Activated CD4-positive, alpha-beta memory T cell treated with anti-CD3 and anti-CD28 coated beads for 36 hours (primary cell): ENCODE measurements around the gene RNF169. TPM values are rescaled to one million over a fixed set of nuclear protein-coding genes. Genes with fewer than 3 reads are reported as not detected.

Source experiments
- CTCF ChIA-PET: fragments of 350-600 bp; sonication (Branson Sonifier 250); formaldehyde crosslinking; loops from one replicate; lab custom pipeline; 2021; ENCODE audit warnings: antibody characterized with exemption, inconsistent platforms; lab: Charles Lee
- POLR2A ChIA-PET: fragments of 350-600 bp; sonication (Branson Sonifier 250); formaldehyde crosslinking; loops from one replicate; lab custom pipeline; 2021; ENCODE audit warnings: antibody characterized with exemption; lab: Charles Lee
- DNase-seq: peaks from one replicate; pipeline ENCODE4 v3.0.0-alpha.2; 2020
- H3K27ac Mint-ChIP-seq: one replicate; pipeline ENCODE4 v1.8.0; 2021; ENCODE audit warnings: mixed read lengths
- H3K27me3 Mint-ChIP-seq: one replicate; pipeline ENCODE4 v1.8.0; 2021; ENCODE audit warnings: mixed read lengths
- H3K36me3 Mint-ChIP-seq: one replicate; pipeline ENCODE4 v1.8.0; 2021; ENCODE audit warnings: mixed read lengths
- H3K4me1 Mint-ChIP-seq: one replicate; pipeline ENCODE4 v1.8.0; 2021; ENCODE audit warnings: low read depth, mixed read lengths
- H3K4me3 Mint-ChIP-seq: one replicate; pipeline ENCODE4 v1.8.0; 2021; ENCODE audit warnings: mild to moderate bottlenecking, mixed read lengths
- H3K9me3 Mint-ChIP-seq: one replicate; pipeline ENCODE4 v1.8.0; 2021; ENCODE audit warnings: mixed read lengths
- intact Hi-C: fragments of 100-400 bp; cut with micrococcal nuclease; formaldehyde crosslinking; loops from one replicate; pipeline ENCODE4 v1.15.1; 2023
- total RNA-seq, 2 experiments: library from RNA; stranded (reverse); gene quantifications; one replicate each; pipeline ENCODE4 v1.2.3, GENCODE V29; 2021

The RNF169 gene
- total RNA-seq, 2 experiments from 2014 or later = 14.3 to 14.9 TPM

DNA sequence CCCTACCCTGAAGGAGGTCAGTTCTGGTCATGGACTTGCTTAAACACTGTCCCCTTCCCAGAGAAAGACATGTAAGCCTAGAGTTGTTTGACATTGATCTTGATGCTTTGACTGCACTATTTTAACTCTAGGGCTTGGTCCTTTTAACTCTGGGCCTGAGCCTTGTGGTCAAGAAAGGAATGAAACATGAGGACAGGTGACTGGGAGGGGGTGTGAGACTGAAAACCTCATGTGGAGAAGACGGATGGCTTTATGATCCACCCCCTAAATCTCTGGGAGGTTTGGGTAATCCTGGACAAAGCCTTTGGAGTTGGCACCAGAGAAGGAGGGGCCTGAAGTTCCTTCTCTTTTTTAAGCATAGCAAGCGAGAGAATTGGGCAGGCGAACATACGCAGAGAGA is 35.0 kb upstream of the RNF169 start:
- Mint-ChIP-seq H3K27ac (no peak overlapping the region), H3K27me3 (no peaks in the 10 kb centered on the region), H3K9me3 (no peaks in the 10 kb centered on the region), H3K4me3 (no peak overlapping the region), H3K36me3 (no peaks in the 10 kb centered on the region), H3K4me1 (peaks cover 7% of the 10 kb centered on the region)
- CTCF ChIA-PET = no interaction called here
- POLR2A ChIA-PET = no interaction called here
- intact Hi-C loops = no loop called here
- no peak for DNase-seq

- H3K4me1 Mint-ChIP-seq = peaks cover 7% of the 10 kb centered on the region
- intact Hi-C loops = no loop called here
- POLR2A ChIA-PET = no interaction called here
- H3K27ac Mint-ChIP-seq = no peak overlapping the region
- H3K36me3 Mint-ChIP-seq = no peaks in the 10 kb centered on the region
- no peak overlapping the region for H3K4me3 Mint-ChIP-seq
- CTCF ChIA-PET = interaction anchor here (1.4 to 1.9 kb wide), 3 partner anchors 12 to 25 kb away, joined by 6 to 13 read pairs (median 7); no protein-coding TSS in a partner anchor
- no peaks in the 10 kb centered on the region for H3K27me3 Mint-ChIP-seq
- H3K9me3 Mint-ChIP-seq = no peaks in the 10 kb centered on the region
- peak; percentile 51 for DNase-seq
Measured at GRCh38 chr11:74714904-74715303, 33.7 kb upstream of the RNF169 start.

GRCh38 chr11:74717221-74717969 is 31.3 kb upstream of the RNF169 start:
- intact Hi-C loops = no loop called here
- Mint-ChIP-seq H3K9me3 (no peaks in the 10 kb centered on the region), H3K27me3 (no peaks in the 10 kb centered on the region)

GRCh38 chr11:74719011-74719410 is 29.6 kb upstream of the RNF169 start:
- Mint-ChIP-seq H3K4me1 (peaks cover 7% of the 10 kb centered on the region), H3K27ac (no peak overlapping the region), H3K27me3 (no peaks in the 10 kb centered on the region), H3K36me3 (no peaks in the 10 kb centered on the region), H3K9me3 (no peaks in the 10 kb centered on the region), H3K4me3 (no peak overlapping the region)
- DNase-seq = no peak
- ChIA-PET CTCF (interaction anchor here (1.0 kb wide), 1 partner anchor 10 kb away, joined by 3 read pairs; no protein-coding TSS in a partner anchor), POLR2A (no interaction called here)
- intact Hi-C loops = no loop called here

More at GRCh38 chr11:74717221-74717969, 31.3 kb upstream of the RNF169 start:
- CTCF ChIA-PET = interaction anchor here (1.1 to 1.8 kb wide), 2 partner anchors 9 to 15 kb away, joined by 3 to 6 read pairs; no protein-coding TSS in a partner anchor
- Mint-ChIP-seq H3K4me1 (peaks cover 7% of the 10 kb centered on the region), H3K27ac (no peak overlapping the region), H3K36me3 (no peaks in the 10 kb centered on the region), H3K4me3 (no peak overlapping the region)
- no peak for DNase-seq
- POLR2A ChIA-PET = no interaction called here

- Mint-ChIP-seq H3K27me3 (peaks cover 6% of the 10 kb centered on the region), H3K4me3 (no peak overlapping the region), H3K4me1 (no peaks in the 10 kb centered on the region), H3K9me3 (no peaks in the 10 kb centered on the region), H3K36me3 (no peaks in the 10 kb centered on the region), H3K27ac (no peak overlapping the region)
- no peak for DNase-seq
- CTCF ChIA-PET = interaction anchor here (0.9 kb wide), 2 partner anchors 18 to 20 kb away, joined by 3 read pairs; no protein-coding TSS in a partner anchor
- intact Hi-C loops = no loop called here
- POLR2A ChIA-PET = no interaction called here
Measured at GRCh38 chr11:74720596-74721478, 27.8 kb upstream of the RNF169 start.

DNA sequence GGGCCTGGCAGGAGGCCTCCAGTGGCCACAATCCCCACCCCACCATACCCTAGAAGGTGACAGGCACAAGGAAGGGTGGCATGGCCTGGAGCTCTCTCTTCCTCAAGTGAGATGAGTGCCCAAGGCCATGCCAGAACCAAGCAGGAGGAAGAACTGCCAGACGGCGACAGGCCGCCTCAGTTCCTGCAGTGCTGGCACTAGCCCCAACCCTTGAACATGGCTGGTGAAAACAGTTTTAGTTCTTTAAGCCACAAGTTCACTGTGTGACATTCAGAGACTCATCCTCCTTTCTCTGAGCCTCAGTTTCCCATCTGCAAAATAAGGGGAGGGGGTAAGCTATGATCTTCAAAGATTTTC is 27.2 kb upstream of the RNF169 start:
- H3K4me1 Mint-ChIP-seq = no peaks in the 10 kb centered on the region
- H3K9me3 Mint-ChIP-seq = no peaks in the 10 kb centered on the region
- ChIA-PET CTCF (interaction anchor here (0.9 kb wide), 1 partner anchor 20 kb away, joined by 3 read pairs; no protein-coding TSS in a partner anchor), POLR2A (no interaction called here)
- DNase-seq = no peak
- intact Hi-C loops = no loop called here
- H3K36me3 Mint-ChIP-seq = no peaks in the 10 kb centered on the region
- peaks cover 6% of the 10 kb centered on the region for H3K27me3 Mint-ChIP-seq
- H3K27ac Mint-ChIP-seq = no peak overlapping the region
- no peak overlapping the region for H3K4me3 Mint-ChIP-seq

DNA sequence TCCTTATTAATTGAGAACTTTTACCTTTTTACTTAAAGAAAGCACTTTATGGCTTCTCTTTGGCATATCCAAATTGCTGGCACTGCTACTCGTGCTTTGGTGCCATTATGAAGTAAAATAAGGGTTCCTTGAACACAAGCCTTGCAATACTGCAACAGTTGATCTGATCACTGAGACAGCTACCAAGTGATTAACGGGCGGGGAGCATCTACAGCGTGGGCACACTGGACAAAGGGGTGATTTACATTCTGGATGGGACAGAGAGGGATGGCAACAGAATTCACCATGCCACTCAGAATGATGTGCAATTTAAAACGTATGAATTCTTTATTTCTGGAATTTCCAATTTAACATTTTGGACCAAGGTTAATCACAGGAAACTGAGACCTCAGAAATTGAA is 25.1 kb upstream of the RNF169 start:
- no peak for DNase-seq
- H3K4me3 Mint-ChIP-seq = no peak overlapping the region
- POLR2A ChIA-PET = no interaction called here
- CTCF ChIA-PET = interaction anchor here (0.6 to 8.3 kb wide), 3 partner anchors 16 to 1651 kb away, joined by 3 to 137 read pairs (median 26); no protein-coding TSS in a partner anchor
- no peaks in the 10 kb centered on the region for H3K4me1 Mint-ChIP-seq
- intact Hi-C loops = no loop called here
- no peaks in the 10 kb centered on the region for H3K9me3 Mint-ChIP-seq
- no peak overlapping the region for H3K27ac Mint-ChIP-seq
- no peaks in the 10 kb centered on the region for H3K36me3 Mint-ChIP-seq
- H3K27me3 Mint-ChIP-seq = peaks cover 6% of the 10 kb centered on the region

DNA sequence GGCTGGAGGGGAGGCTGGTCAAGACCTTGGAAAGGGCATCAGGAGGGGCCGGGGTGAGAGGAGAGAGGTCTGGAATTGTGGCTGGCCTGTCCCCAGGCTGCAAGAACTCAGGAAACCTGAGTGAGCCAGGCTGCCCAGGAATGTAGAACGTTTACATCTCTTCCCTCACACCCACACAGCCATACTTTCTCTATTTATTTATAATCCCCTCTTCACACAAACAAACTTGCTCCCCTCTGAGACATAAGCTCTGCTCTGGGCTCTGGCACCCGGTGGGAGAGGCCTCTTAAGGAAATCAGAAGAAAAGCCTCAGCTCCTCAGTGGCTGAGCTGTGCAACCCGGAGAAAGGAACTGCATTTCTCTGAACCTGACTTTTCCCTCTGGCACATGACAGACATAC is 22.9 kb upstream of the RNF169 start:
- Mint-ChIP-seq H3K27ac (no peak overlapping the region), H3K27me3 (peaks cover 18% of the 10 kb centered on the region), H3K36me3 (no peaks in the 10 kb centered on the region), H3K4me3 (no peak overlapping the region), H3K4me1 (peaks cover 2% of the 10 kb centered on the region), H3K9me3 (no peaks in the 10 kb centered on the region)
- ChIA-PET POLR2A (no interaction called here), CTCF (interaction anchor here (0.8 to 8.3 kb wide), 22 partner anchors 8 to 523 kb away, joined by 3 to 137 read pairs (median 4); partner anchors contain the start of genes LIPT2 and RNF169)
- intact Hi-C loops = loop anchor here (1.0 kb wide), 1 partner anchor 23 kb away; no protein-coding TSS in a partner anchor
- DNase-seq = no peak

DNA sequence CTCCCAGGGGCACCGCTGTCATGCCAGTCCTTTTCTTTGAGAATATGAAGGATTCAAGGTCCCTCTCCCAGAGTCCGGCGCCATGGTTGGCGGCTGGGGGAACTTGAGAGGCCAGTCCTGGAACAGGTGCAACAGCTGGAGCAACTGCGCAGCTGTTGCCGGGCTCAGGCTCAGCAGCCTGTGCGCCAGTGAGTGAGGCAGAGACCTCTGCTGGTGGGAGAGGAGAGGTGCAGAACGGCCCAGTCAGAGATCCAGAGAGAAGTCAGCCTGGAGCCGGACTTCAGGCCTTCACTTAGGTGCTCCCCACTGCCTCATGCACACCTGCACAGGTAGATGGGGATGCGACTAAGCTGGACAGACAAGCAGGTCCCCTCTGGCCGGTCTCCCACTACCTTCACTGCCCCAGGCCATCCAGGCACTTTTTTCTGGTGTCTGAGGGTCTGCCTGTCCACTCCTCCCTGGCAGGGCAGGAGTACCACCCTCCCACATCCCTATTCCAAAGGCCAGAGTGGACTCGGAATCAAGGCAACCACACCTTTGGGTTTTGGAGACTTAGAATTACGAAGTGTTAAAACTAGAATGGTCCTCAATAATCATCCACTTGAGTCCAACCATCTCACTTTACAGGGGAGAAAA is 22.0 kb upstream of the RNF169 start:
- Mint-ChIP-seq H3K4me1 (peaks cover 6% of the 10 kb centered on the region), H3K9me3 (no peaks in the 10 kb centered on the region), H3K27me3 (peaks cover 23% of the 10 kb centered on the region), H3K36me3 (no peaks in the 10 kb centered on the region), H3K4me3 (no peak overlapping the region), H3K27ac (no peak overlapping the region)
- DNase-seq = peak; percentile 73
- intact Hi-C loops = loop anchor here (1.0 kb wide), 1 partner anchor 24 kb away; no protein-coding TSS in a partner anchor
- CTCF ChIA-PET = interaction anchor here (0.5 to 8.3 kb wide), 32 partner anchors 9 to 571 kb away, joined by 3 to 137 read pairs (median 4); partner anchors contain the start of genes LIPT2 and RNF169
- POLR2A ChIA-PET = no interaction called here

- intact Hi-C loops = no loop called here
- CTCF ChIA-PET = interaction anchor here (1.1 to 8.3 kb wide), 5 partner anchors 10 to 28 kb away, joined by 3 to 137 read pairs (median 5); no protein-coding TSS in a partner anchor
- DNase-seq = no peak
Measured at GRCh38 chr11:74729397-74729796, 19.3 kb upstream of the RNF169 start.

DNA sequence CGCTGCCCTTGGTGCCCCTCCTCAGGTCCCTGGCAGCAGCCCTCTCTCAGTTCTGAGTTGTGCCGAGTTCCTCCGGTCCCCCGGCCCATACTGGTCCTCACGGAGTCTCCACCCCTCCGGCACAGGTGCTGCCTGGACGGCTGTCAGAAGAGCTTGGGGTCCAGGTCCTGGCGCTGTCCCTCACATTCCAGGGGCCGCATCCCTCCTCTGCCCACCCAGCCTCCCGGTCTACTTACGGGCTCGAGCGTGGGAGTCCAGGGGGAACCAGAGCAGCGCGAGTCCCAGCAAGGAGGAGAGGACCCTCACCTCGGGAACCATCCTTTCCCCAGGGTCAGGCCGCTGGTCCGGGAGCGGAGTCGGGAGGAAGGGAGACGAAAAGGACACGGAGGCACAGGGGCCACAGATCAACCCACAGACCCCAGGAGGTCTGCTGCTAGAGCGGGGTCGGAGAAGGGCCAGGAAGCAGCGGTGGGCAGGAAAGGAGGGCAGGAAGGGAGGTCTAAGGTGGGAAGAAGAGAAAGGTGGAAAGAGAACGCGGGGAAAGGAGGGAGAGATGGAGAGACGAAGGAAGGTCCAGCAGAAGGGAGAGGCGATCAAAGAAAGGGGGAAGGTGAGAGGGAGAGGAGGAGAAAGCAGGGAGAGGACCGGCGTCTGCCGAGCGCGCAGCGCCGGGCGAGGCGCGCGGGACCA is 17.9 kb upstream of the RNF169 start:
- intact Hi-C loops = no loop called here
- no peaks in the 10 kb centered on the region for H3K36me3 Mint-ChIP-seq
- H3K9me3 Mint-ChIP-seq = no peaks in the 10 kb centered on the region
- CTCF ChIA-PET = interaction anchor here (0.6 kb wide), 1 partner anchor 13 kb away, joined by 3 read pairs; no protein-coding TSS in a partner anchor
- POLR2A ChIA-PET = no interaction called here
- no peak overlapping the region for H3K27ac Mint-ChIP-seq
- peaks cover 44% of the 10 kb centered on the region for H3K27me3 Mint-ChIP-seq
- H3K4me3 Mint-ChIP-seq = no peak overlapping the region
- DNase-seq = no peak
- peaks cover 11% of the 10 kb centered on the region for H3K4me1 Mint-ChIP-seq

More at GRCh38 chr11:74729397-74729796, 19.3 kb upstream of the RNF169 start:
- POLR2A ChIA-PET = no interaction called here
- no peaks in the 10 kb centered on the region for H3K36me3 Mint-ChIP-seq
- H3K4me1 Mint-ChIP-seq = peaks cover 11% of the 10 kb centered on the region
- peaks cover 44% of the 10 kb centered on the region for H3K27me3 Mint-ChIP-seq
- no peak overlapping the region for H3K27ac Mint-ChIP-seq
- H3K9me3 Mint-ChIP-seq = no peaks in the 10 kb centered on the region
- no peak overlapping the region for H3K4me3 Mint-ChIP-seq
